HCT116 (cell line): Measurements from ENCODE around the gene MKNK1.

ENCODE experiments used
- ATF3 ChIP-seq: IDR thresholded peaks from 2 replicates; pipeline ENCODE4 v1.6.1; 2012
- CEBPB ChIP-seq: IDR thresholded peaks from 2 replicates; pipeline ENCODE4 v1.6.1; 2012; ENCODE audit warnings: low read depth
- EZH2 ChIP-seq: fragments of 200-600 bp; sonication (generic); IDR thresholded peaks from 2 replicates; pipeline ENCODE4 v1.6.1; 2017; ENCODE audit warnings: antibody characterized with exemption, mixed run types
- FOSL1 ChIP-seq: IDR thresholded peaks from 2 replicates; pipeline ENCODE4 v1.6.1; 2012; ENCODE audit warnings: low read depth
- MAX ChIP-seq: IDR thresholded peaks from 2 replicates; pipeline ENCODE4 v1.6.1; 2012
- POLR2A ChIP-seq: IDR thresholded peaks from 2 replicates; pipeline ENCODE4 v1.7.0; 2011; ENCODE audit warnings: borderline replicate concordance; ENCODE audit not compliant: insufficient read depth, insufficient read length; ENCODE audit errors: extremely low read depth
- POLR2AphosphoS5 ChIP-seq: IDR thresholded peaks from 2 replicates; pipeline ENCODE4 v1.6.1; 2011; ENCODE audit warnings: mild to moderate bottlenecking, low read depth, low read length, moderate library complexity
- RAD21 ChIP-seq: IDR thresholded peaks from 2 replicates; pipeline ENCODE4 v1.6.1; 2012; ENCODE audit warnings: low read depth, mild to moderate bottlenecking
- SP1 ChIP-seq: IDR thresholded peaks from 2 replicates; pipeline ENCODE4 v1.6.1; 2012; ENCODE audit warnings: low read depth
- TCF7L2 ChIP-seq: IDR thresholded peaks from 2 replicates; pipeline ENCODE4 v1.7.0; 2011; ENCODE audit warnings: borderline replicate concordance, inconsistent platforms; ENCODE audit not compliant: insufficient read depth, insufficient read length; ENCODE audit errors: extremely low read depth
- ZFX ChIP-seq: fragments of 450-650 bp; IDR thresholded peaks from 2 replicates; pipeline ENCODE4 v1.6.1; 2017
- ZNF274 ChIP-seq: fragments of 200-500 bp; sonication (Bioruptor generic); IDR thresholded peaks from 2 replicates; pipeline ENCODE4 v1.6.1; 2014; ENCODE audit warnings: mild to moderate bottlenecking, low read depth, low read length, inconsistent platforms
- TF ChIP-seq, protein P1 (sequence below), 3 experiments: fragments of 200-600 bp in 1 of 3; sonication (generic) in 1 of 3; IDR thresholded peaks in 2 of 3; conservative IDR thresholded peaks in 1 of 3; 2 replicates each; pipeline ENCODE4 v1.5.1; 2012 to 2017; ENCODE audit warnings: low read depth in 2 of 3, low read length in 2 of 3, antibody characterized with exemption in 1 of 3, borderline replicate concordance in 1 of 3, control low read depth in 1 of 3, mild to moderate bottlenecking in 1 of 3, mixed read lengths in 1 of 3, mixed run types in 1 of 3, moderate library complexity in 1 of 3; ENCODE audit not compliant: insufficient read depth in 1 of 3

- no peak for TF ChIP-seq CEBPB
- TF ChIP-seq, protein P1, sequence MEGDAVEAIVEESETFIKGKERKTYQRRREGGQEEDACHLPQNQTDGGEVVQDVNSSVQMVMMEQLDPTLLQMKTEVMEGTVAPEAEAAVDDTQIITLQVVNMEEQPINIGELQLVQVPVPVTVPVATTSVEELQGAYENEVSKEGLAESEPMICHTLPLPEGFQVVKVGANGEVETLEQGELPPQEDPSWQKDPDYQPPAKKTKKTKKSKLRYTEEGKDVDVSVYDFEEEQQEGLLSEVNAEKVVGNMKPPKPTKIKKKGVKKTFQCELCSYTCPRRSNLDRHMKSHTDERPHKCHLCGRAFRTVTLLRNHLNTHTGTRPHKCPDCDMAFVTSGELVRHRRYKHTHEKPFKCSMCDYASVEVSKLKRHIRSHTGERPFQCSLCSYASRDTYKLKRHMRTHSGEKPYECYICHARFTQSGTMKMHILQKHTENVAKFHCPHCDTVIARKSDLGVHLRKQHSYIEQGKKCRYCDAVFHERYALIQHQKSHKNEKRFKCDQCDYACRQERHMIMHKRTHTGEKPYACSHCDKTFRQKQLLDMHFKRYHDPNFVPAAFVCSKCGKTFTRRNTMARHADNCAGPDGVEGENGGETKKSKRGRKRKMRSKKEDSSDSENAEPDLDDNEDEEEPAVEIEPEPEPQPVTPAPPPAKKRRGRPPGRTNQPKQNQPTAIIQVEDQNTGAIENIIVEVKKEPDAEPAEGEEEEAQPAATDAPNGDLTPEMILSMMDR (IDR thresholded peaks at IDR 0.05 in 2 of 3, conservative IDR thresholded peaks at IDR 0.05 in 1 of 3; ENCODE audit: borderline replicate concordance in 1 of 3, insufficient read depth in 1 of 3, low read depth in 2 of 3, low read length in 2 of 3): no peak
- TF ChIP-seq MAX: no peak
- TF ChIP-seq POLR2A: no peak
- TF ChIP-seq SP1: no peak
- no peak for TF ChIP-seq POLR2AphosphoS5
- TF ChIP-seq RAD21: no peak
- no peak for TF ChIP-seq EZH2
- TF ChIP-seq ATF3: no peak
- TF ChIP-seq FOSL1: no peak
- no peak for TF ChIP-seq ZNF274
- no peak for TF ChIP-seq ZFX
- TF ChIP-seq TCF7L2: no peak
These were observed 49.9 kb downstream of the MKNK1 start for GRCh38 chr1:46554236-46554596.
